Small intestine (tissue), 7 donors: ENCODE measurements around the gene STPG1. TPM values are rescaled to one million over a fixed set of nuclear protein-coding genes. Genes with fewer than 3 reads are reported as not detected.

ENCODE experiments used
- DNase-seq, 2 donors: peaks; one replicate each; pipeline versions ENCODE4 v3.0.0 to v3.0.0-alpha.2; 2013
- FAIRE-seq: peaks from 2 replicates; lab custom pipeline; 2012; peaks lifted over from hg19 to GRCh38; lab: Jason Lieb, UNC
- H3K27ac ChIP-seq, 3 donors: one replicate each; pipeline ENCODE4 v1.5.1; 2013; ENCODE audit warnings: low read length in 2 of 3, mild to moderate bottlenecking in 2 of 3, control low read depth in 1 of 3, inconsistent platforms in 1 of 3, low read depth in 1 of 3, moderate library complexity in 1 of 3
- H3K27me3 ChIP-seq, 3 donors: one replicate each; pipeline ENCODE4 v1.6.1; 2013; ENCODE audit warnings: low read length in 3 of 3, inconsistent platforms in 1 of 3; ENCODE audit not compliant: control insufficient read depth in 3 of 3, insufficient read depth in 3 of 3
- H3K36me3 ChIP-seq, 3 donors: one replicate each; pipeline ENCODE4 v1.6.1; 2013; ENCODE audit warnings: low read length in 3 of 3, inconsistent platforms in 1 of 3, low read depth in 1 of 3, mild to moderate bottlenecking in 1 of 3, moderate library complexity in 1 of 3; ENCODE audit not compliant: control insufficient read depth in 3 of 3, insufficient read depth in 2 of 3
- H3K4me1 ChIP-seq, 3 donors: one replicate each; pipeline ENCODE4 v1.6.1; 2013; ENCODE audit warnings: low read length in 2 of 3, inconsistent platforms in 1 of 3, low read depth in 1 of 3, mild to moderate bottlenecking in 1 of 3, moderate library complexity in 1 of 3; ENCODE audit not compliant: control insufficient read depth in 3 of 3, insufficient read depth in 2 of 3
- H3K4me3 ChIP-seq, 3 donors: one replicate each; pipeline ENCODE4 v1.5.1; 2013; ENCODE audit warnings: low read length in 3 of 3, control low read depth in 1 of 3, inconsistent platforms in 1 of 3, low read depth in 1 of 3, mild to moderate bottlenecking in 1 of 3, moderate library complexity in 1 of 3
- H3K9me3 ChIP-seq, 2 donors: one replicate each; pipeline ENCODE4 v1.6.1; 2013; ENCODE audit warnings: low read depth in 1 of 2, low read length in 1 of 2; ENCODE audit not compliant: control insufficient read depth in 2 of 2, insufficient read depth in 1 of 2
- WGBS, 3 donors: extraction: QIAGEN DNeasy Blood & Tissue Kit; methylation state at CpG; one replicate each; pipeline ENCODE4 v1.1.7; 2013; 5-methylcytosine and 5-hydroxymethylcytosine counted together
- polyA plus RNA-seq, 4 donors: library from polyadenylated mRNA; stranded (reverse) in 3 of 4; unstranded in 1 of 4; fragments of 200-250 nt in 3 of 4; fragments of 120-200 nt in 1 of 4; gene quantifications; one replicate each; pipeline versions ENCODE4 v1.2.1 to v1.2.3, GENCODE V29; 2013
- donor health status: healthy with polysubstance abuse.
- donor health status: control.
- donor health status: control.
- donor health status: Bipolar disorder and iron deficiency.
- donor health status: healthy.

The STPG1 gene
- polyA plus RNA-seq, 4 donors, result 5.7 to 10.3 (median 6.5) TPM

GRCh38 chr1:24322470-24323177 is 91.0 kb downstream of the STPG1 start:
- DNase-seq (no peak), FAIRE-seq (no peak)
- Histone ChIP-seq H3K4me3 (peak overlapping the region; percentile 60 to 69 (median 64)), H3K36me3 (no peaks in the 10 kb centered on the region), H3K27me3 (peaks cover 0 to 13% (median 0%) of the 10 kb centered on the region in 3 donors), H3K27ac (peak overlapping the region in 1 of 3 donors; percentile 42), H3K9me3 (no peaks in the 10 kb centered on the region), H3K4me1 (peaks cover 3 to 11% (median 4%) of the 10 kb centered on the region in 3 donors)
- WGBS, 3 donors, result 33 to 51% (median 46%) methylated on average over 33 of the region's 33 CpGs

DNA sequence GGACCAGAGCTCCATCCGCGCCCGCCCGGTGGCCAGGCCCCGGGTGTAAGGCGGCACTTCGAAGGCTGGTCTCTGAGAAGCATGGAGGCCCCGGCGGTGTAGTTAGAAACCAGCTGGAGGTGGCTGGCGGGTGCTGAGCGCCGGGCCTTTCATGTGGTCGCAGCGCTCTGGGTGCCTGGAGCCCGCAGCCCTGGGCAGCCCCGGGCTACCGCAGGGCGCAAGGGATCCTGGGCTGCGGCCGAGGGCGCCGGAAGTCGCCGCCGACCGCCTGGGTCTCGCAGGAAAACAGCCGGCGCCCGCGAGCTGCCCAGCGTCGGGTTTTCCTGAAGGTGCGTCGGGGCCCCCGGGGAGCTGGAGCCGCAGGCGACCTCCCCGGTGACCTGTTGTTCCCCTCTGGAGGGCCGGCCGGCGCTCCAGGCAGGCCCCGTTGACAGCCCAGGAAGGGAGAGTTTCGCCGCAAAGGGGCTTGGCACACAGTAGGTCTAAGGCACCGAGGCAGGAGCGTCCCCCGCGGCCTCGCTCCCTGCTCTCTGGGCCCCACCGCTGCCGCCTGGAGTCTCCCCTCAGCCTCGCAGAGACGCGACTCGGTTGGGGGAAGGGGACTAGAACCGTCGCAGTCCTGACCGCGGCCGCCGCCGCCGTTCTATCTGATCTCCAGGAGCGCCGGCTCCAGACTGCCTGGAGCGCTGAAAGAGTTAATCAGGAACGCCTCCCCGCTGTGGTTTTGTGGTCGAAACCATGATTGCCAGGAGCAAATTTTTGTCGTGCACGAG is 91.7 kb downstream of the STPG1 start:
- Histone ChIP-seq H3K4me1 (peaks cover 3 to 11% (median 4%) of the 10 kb centered on the region in 3 donors), H3K27ac (peak overlapping the region in 2 of 3 donors; percentile 28 to 83), H3K9me3 (no peaks in the 10 kb centered on the region), H3K4me3 (peak overlapping the region; percentile 60 to 69 (median 64)), H3K36me3 (no peaks in the 10 kb centered on the region), H3K27me3 (peaks cover 0 to 13% (median 0%) of the 10 kb centered on the region in 3 donors)
- DNase-seq (peak; percentile 46 to 71), FAIRE-seq (no peak)
- WGBS, 3 donors, result 5 to 8% (median 8%) methylated on average over 67 to 72 of the region's 72 CpGs

DNA sequence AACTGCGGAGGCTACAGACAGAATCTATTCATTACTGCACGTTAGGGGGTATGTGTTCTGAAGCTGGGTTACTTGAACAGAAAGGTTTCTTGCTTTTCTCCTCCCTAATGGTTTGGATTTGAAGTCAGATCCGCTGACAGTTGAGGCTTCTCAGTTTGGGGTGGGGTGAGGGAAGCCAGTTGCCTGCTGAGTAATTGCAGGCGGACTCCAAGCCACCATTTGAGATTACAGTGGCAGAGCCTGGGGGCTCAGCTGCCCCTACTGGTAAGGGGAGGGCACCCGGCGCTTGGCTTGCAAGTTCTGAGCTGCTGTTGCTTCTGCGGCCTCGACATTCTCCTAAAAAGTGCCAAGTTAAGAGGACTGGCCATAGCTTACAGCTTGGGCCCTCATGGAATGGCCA is 92.5 kb downstream of the STPG1 start:
- Histone ChIP-seq H3K27me3 (peaks cover 0 to 13% (median 2%) of the 10 kb centered on the region in 3 donors), H3K4me1 (peaks cover 3 to 11% (median 4%) of the 10 kb centered on the region in 3 donors), H3K27ac (peak overlapping the region in 1 of 3 donors; percentile 25), H3K9me3 (no peaks in the 10 kb centered on the region), H3K36me3 (no peaks in the 10 kb centered on the region), H3K4me3 (peak overlapping the region in 2 of 3 donors; percentile 64 to 69)
- WGBS, 3 donors, result 89 to 91% (median 91%) methylated on average over 8 of the region's 8 CpGs
- DNase-seq (no peak), FAIRE-seq (no peak)

GRCh38 chr1:24319962-24320361 is 93.6 kb downstream of the STPG1 start:
- H3K9me3 ChIP-seq, result no peaks in the 10 kb centered on the region
- DNase-seq (no peak), FAIRE-seq (no peak)
- peaks cover 3 to 11% (median 4%) of the 10 kb centered on the region in 3 donors for H3K4me1 ChIP-seq
- H3K4me3 ChIP-seq, result peak overlapping the region in 2 of 3 donors; percentile 28 to 37
- no peak overlapping the region for H3K27ac ChIP-seq
- WGBS, 3 donors, result 76 to 96% (median 82%) methylated on average over 1 of the region's 1 CpG
- H3K36me3 ChIP-seq, result no peaks in the 10 kb centered on the region
- H3K27me3 ChIP-seq, result peaks cover 0 to 13% (median 2%) of the 10 kb centered on the region in 3 donors

DNA sequence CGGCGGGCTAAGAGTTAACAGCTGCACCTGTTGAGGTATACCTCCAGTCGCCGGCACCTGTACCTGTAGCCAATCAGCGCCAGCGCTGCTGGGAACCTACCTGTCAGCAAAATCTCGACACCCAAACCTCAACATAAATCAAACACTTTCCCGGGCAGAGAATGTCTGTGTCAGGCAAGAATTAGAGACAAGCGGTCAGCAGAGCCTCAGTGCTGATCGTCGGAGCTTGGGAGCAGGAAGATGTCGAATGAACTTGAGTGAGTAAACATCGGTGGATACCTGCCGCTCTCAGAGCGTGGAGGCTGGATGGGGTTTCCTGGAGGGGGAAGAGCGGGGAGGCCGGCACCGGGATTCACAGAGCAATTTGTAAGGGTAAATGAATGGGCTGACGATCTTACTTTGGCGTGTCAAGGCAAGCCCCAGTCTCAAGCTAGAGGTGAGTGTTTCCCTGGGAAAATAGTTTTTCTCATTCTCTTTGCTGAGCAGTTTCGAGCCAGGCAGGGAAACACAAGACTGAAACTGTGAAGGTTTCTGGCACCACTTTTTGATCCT is 94.2 kb downstream of the STPG1 start, which contains the start of gene GRHL3:
GRHL3 (plus strand) TSS at position 46 of the 552 bp plus-strand sequence; CDS start at position 241, 195 bp downstream.
- no peaks in the 10 kb centered on the region for H3K9me3 ChIP-seq
- H3K27ac ChIP-seq, result no peak within 1 kb of the TSS
- peaks cover 0 to 13% (median 2%) of the 10 kb centered on the region in 3 donors for H3K27me3 ChIP-seq
- WGBS, 3 donors, result 3 to 9% (median 5%) methylated on average over 21 of the region's 21 CpGs
- H3K4me3 ChIP-seq, result peak within 1 kb of the TSS in 2 of 3 donors; percentile 28 to 37
- no peaks in the 10 kb centered on the region for H3K36me3 ChIP-seq
- peaks cover 3 to 11% (median 4%) of the 10 kb centered on the region in 3 donors for H3K4me1 ChIP-seq
- peak; percentile 72 to 80 for DNase-seq
- no peak for FAIRE-seq

DNA sequence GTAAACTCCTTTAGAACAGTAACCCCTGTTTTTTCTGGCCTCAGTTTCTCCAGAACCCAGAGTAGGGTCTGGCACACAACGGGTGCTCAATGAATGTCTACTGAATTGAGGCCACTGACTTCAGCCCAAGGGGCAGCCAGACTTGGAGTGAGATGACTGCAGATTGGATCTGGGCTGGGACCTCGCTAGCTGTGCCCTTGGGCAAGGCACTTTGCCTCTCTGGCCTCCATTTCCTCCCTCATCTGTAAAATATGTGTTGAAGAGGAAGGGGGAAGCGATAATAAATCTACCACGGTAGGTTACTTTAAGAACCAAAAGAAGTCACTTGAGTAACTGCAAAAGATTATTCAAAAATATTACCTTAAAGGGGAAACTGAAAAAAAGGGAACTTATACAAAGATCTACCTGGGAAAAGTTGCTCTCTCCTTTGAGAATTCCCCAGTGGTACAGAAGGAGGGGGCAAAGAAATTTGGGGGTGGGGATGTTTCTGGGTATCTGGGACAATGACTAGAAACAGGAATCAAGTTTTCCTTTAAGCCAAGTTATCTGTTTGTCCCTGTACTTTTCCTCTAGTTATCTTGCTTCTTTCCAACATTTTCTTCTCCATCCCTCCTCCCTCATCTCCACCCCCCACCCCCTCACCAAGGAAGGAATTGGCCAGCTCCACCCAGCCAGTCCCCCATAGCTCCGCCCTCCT is 94.8 kb downstream of the STPG1 start:
- DNase-seq, result no peak
- Histone ChIP-seq H3K4me1 (peaks cover 3 to 11% (median 4%) of the 10 kb centered on the region in 3 donors), H3K27me3 (peaks cover 0 to 13% (median 2%) of the 10 kb centered on the region in 3 donors), H3K9me3 (no peaks in the 10 kb centered on the region), H3K4me3 (peak overlapping the region in 1 of 3 donors; percentile 28), H3K36me3 (no peaks in the 10 kb centered on the region), H3K27ac (no peak overlapping the region)
- WGBS, 3 donors, result 33 to 43% (median 33%) methylated on average over 5 of the region's 5 CpGs
- FAIRE-seq, result no peak

- Histone ChIP-seq H3K27me3 (peaks cover 0 to 13% (median 2%) of the 10 kb centered on the region in 3 donors), H3K36me3 (no peaks in the 10 kb centered on the region), H3K27ac (no peak overlapping the region), H3K4me3 (no peak overlapping the region), H3K9me3 (no peaks in the 10 kb centered on the region), H3K4me1 (peaks cover 3 to 11% (median 4%) of the 10 kb centered on the region in 3 donors)
- FAIRE-seq, result no peak
- 42 to 55% (median 44%) methylated on average over 2 of the region's 2 CpGs for WGBS, 3 donors
- DNase-seq, result no peak
Observed at GRCh38 chr1:24317956-24318614, 95.5 kb downstream of the STPG1 start.
